ENCODE results near the gene EPN1.

GRCh38 chr19:55653651-55654322, 21.2 kb upstream of the EPN1 start:
- TF ChIP-seq CTCF (IDR thresholded peaks at IDR 0.05) (peak; percentile 99 to 100 (median 100)), POLR2A (IDR thresholded peaks at IDR 0.05) (peak; percentile 96), POLR2AphosphoS5 (IDR thresholded peaks at IDR 0.05) (peak; percentile 50 to 93 (median 86))
